Neutrophil (primary cell): ENCODE data around the gene CFAP92.

Source experiments
- H3K27ac ChIP-seq: fragments of 200-600 bp; sonication (generic); 2 replicates; pipeline ENCODE4 v1.5.1; 2016; ENCODE audit warnings: mild to moderate bottlenecking, moderate library complexity
- H3K27me3 ChIP-seq: fragments of 200-600 bp; sonication (generic); 2 replicates; pipeline ENCODE4 v1.6.0; 2016; ENCODE audit warnings: mild to moderate bottlenecking
- H3K36me3 ChIP-seq: fragments of 200-600 bp; sonication (generic); 2 replicates; pipeline ENCODE4 v1.5.1; 2017
- H3K4me1 ChIP-seq, 2 experiments: fragments of 200-600 bp in 1 of 2; sonication (generic) in 1 of 2; 1 replicate in 1 of 2; 2 replicates in 1 of 2; pipeline versions ENCODE4 v1.5.1 to v1.6.1; 2013 to 2016; ENCODE audit warnings: low read depth in 1 of 2, low read length in 1 of 2, mild to moderate bottlenecking in 1 of 2, moderate library complexity in 1 of 2; ENCODE audit not compliant: control insufficient read depth in 1 of 2, insufficient read depth in 1 of 2
- H3K4me3 ChIP-seq, 2 experiments: fragments of 200-600 bp in 1 of 2; sonication (generic) in 1 of 2; 1 replicate in 1 of 2; 2 replicates in 1 of 2; pipeline ENCODE4 v1.5.1; 2013 to 2016; ENCODE audit warnings: low read depth in 1 of 2, low read length in 1 of 2, mild to moderate bottlenecking in 1 of 2, moderate library complexity in 1 of 2
- H3K9me3 ChIP-seq: fragments of 200-600 bp; sonication (generic); 2 replicates; pipeline ENCODE4 v1.5.1; 2016
- CTCF ChIP-seq: fragments of 200-600 bp; sonication (generic); IDR thresholded peaks from 2 replicates; pipeline ENCODE4 v1.5.1; 2016; ENCODE audit warnings: antibody characterized with exemption

The CFAP92 gene

GRCh38 chr3:128936341-128936740 is 57.5 kb downstream of the CFAP92 start:
- H3K27me3 ChIP-seq: no peaks in the 10 kb centered on the region
- H3K4me3 ChIP-seq: no peak overlapping the region
- no peaks in the 10 kb centered on the region for H3K36me3 ChIP-seq
- no peak for TF ChIP-seq CTCF
- H3K4me1 ChIP-seq: no peaks in the 10 kb centered on the region
- no peak overlapping the region for H3K27ac ChIP-seq
- no peaks in the 10 kb centered on the region for H3K9me3 ChIP-seq

- Histone ChIP-seq H3K4me1 (no peaks in the 10 kb centered on the region), H3K9me3 (no peaks in the 10 kb centered on the region), H3K27me3 (no peaks in the 10 kb centered on the region), H3K27ac (no peak overlapping the region), H3K4me3 (no peak overlapping the region), H3K36me3 (no peaks in the 10 kb centered on the region)
- no peak for TF ChIP-seq CTCF
Measured at GRCh38 chr3:128935922-128936321, 58.0 kb downstream of the CFAP92 start.

- Histone ChIP-seq H3K9me3 (no peaks in the 10 kb centered on the region), H3K27me3 (no peaks in the 10 kb centered on the region), H3K4me1 (no peaks in the 10 kb centered on the region), H3K27ac (no peak overlapping the region), H3K4me3 (no peak overlapping the region), H3K36me3 (no peaks in the 10 kb centered on the region)
- no peak for TF ChIP-seq CTCF
Measured at GRCh38 chr3:128933922-128934253, 60.0 kb downstream of the CFAP92 start.

GRCh38 chr3:128933213-128933921 is 60.5 kb downstream of the CFAP92 start:
- Histone ChIP-seq H3K4me1 (no peaks in the 10 kb centered on the region), H3K9me3 (no peaks in the 10 kb centered on the region), H3K36me3 (no peaks in the 10 kb centered on the region)

GRCh38 chr3:128932516-128933212 is 61.2 kb downstream of the CFAP92 start:
- H3K4me1 ChIP-seq: no peaks in the 10 kb centered on the region
- H3K27ac ChIP-seq: no peak overlapping the region
- no peaks in the 10 kb centered on the region for H3K36me3 ChIP-seq
- no peaks in the 10 kb centered on the region for H3K9me3 ChIP-seq
- no peaks in the 10 kb centered on the region for H3K27me3 ChIP-seq
- H3K4me3 ChIP-seq: no peak overlapping the region
- no peak for TF ChIP-seq CTCF

More at GRCh38 chr3:128933213-128933921, 60.5 kb downstream of the CFAP92 start:
- no peaks in the 10 kb centered on the region for H3K27me3 ChIP-seq
- no peak overlapping the region for H3K27ac ChIP-seq
- H3K4me3 ChIP-seq: no peak overlapping the region
- TF ChIP-seq CTCF: no peak
